MM.1S (cell line): Measurements from ENCODE around the gene RNF112.
"Not testable (repeated sequence)": the region's sequence is repeated elsewhere in the genome, so short reads cannot be mapped to it uniquely, and the experiment has no call there.

Experiments
- DNase-seq: peaks from one replicate; pipeline ENCODE4 v3.0.0-alpha.2; 2015
- H2AFZ ChIP-seq: fragments of 300-600 bp; sonication (generic); 2 replicates; pipeline ENCODE4 v1.6.0; 2016; ENCODE audit warnings: antibody characterized with exemption, low read length
- H3F3A ChIP-seq: fragments of 300-600 bp; sonication (generic); 2 replicates; pipeline ENCODE4 v1.6.1; 2016; ENCODE audit warnings: mild to moderate bottlenecking, antibody characterized with exemption, low read length, moderate library complexity, mixed read lengths; ENCODE audit not compliant: insufficient read depth
- H3K27ac ChIP-seq: fragments of 300-600 bp; sonication (generic); 2 replicates; pipeline ENCODE4 v1.5.1; 2016; ENCODE audit warnings: mild to moderate bottlenecking, low read length
- H3K27me3 ChIP-seq: fragments of 300-600 bp; sonication (generic); replicated peaks from 2 replicates; pipeline ENCODE4 v1.6.0; 2016; ENCODE audit warnings: low read length; ENCODE audit not compliant: insufficient read depth
- H3K36me3 ChIP-seq: fragments of 300-600 bp; sonication (generic); replicated peaks from 2 replicates; pipeline ENCODE4 v1.6.1; 2016; ENCODE audit warnings: mild to moderate bottlenecking, low read length, mixed read lengths; ENCODE audit not compliant: insufficient read depth
- H3K4me1 ChIP-seq: fragments of 300-600 bp; sonication (generic); 2 replicates; pipeline ENCODE4 v1.6.1; 2016; ENCODE audit warnings: low read length, mixed read lengths
- H3K4me2 ChIP-seq: fragments of 300-600 bp; sonication (generic); 2 replicates; pipeline ENCODE4 v1.6.0; 2016; ENCODE audit warnings: low read depth, low read length
- H3K4me3 ChIP-seq: fragments of 300-600 bp; sonication (generic); 2 replicates; pipeline ENCODE4 v1.5.1; 2016; ENCODE audit warnings: low read length, mixed read lengths
- H3K79me2 ChIP-seq: fragments of 300-600 bp; sonication (generic); 2 replicates; pipeline ENCODE4 v1.6.1; 2016; ENCODE audit warnings: mixed run types, low read length, mixed read lengths
- H3K9ac ChIP-seq: fragments of 300-600 bp; sonication (generic); 2 replicates; pipeline ENCODE4 v1.6.1; 2016; ENCODE audit warnings: low read length, mixed read lengths
- H3K9me2 ChIP-seq: fragments of 300-600 bp; sonication (generic); replicated peaks from 2 replicates; pipeline ENCODE4 v1.6.1; 2016; ENCODE audit warnings: mild to moderate bottlenecking, low read length, mixed read lengths; ENCODE audit not compliant: insufficient read depth
- H3K9me3 ChIP-seq: fragments of 300-600 bp; sonication (generic); replicated peaks from 2 replicates; pipeline ENCODE4 v1.6.1; 2016; ENCODE audit warnings: mild to moderate bottlenecking, low read length, mixed read lengths; ENCODE audit not compliant: insufficient read depth
- H4K20me1 ChIP-seq: fragments of 300-600 bp; sonication (generic); 2 replicates; pipeline ENCODE4 v1.6.1; 2016; ENCODE audit warnings: mild to moderate bottlenecking, low read length, moderate library complexity, mixed read lengths; ENCODE audit not compliant: insufficient read depth
- EZH2 ChIP-seq: fragments of 300-600 bp; sonication (generic); optimal IDR thresholded peaks from 2 replicates; pipeline ENCODE3; 2017; ENCODE audit warnings: low read depth, mild to moderate bottlenecking, antibody characterized with exemption, low read length, mixed read lengths
- EZH2phosphoT487 ChIP-seq: fragments of 300-600 bp; sonication (generic); IDR thresholded peaks from 2 replicates; pipeline ENCODE4 v1.6.1; 2018; ENCODE audit warnings: antibody characterized with exemption, low read length
- TF ChIP-seq, protein P1 (sequence below): fragments of 300-600 bp; sonication (generic); IDR thresholded peaks from 2 replicates; pipeline ENCODE4 v1.5.1; 2016; ENCODE audit warnings: antibody characterized with exemption, low read length, mixed read lengths

RNF112 gene

DNA sequence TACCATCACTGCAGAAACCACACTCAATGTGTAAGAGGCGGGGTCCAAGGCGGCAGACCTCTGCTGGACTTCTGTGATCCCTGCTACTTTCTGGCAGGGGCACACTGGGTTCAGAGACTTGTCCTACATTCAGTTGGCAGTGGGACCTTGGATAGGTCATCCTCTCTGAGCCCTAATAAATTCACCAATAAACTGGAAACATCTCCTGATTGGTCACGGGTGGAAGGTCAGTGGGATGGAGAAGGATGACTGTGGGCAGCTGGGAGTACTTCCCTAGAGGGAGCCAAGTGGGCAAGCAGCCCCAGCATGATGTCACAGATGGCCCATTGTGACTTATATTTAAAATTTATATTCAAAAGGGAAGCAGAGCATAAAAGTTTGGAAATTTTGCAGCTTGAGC lies 49.7 kb downstream of the RNF112 start:
- Histone ChIP-seq H3K79me2 (no peaks in the 10 kb centered on the region), H3K4me1 (peaks cover 39% of the 10 kb centered on the region), H3K9me3 (no peaks in the 10 kb centered on the region), H3F3A (peaks cover 36% of the 10 kb centered on the region), H2AFZ (no peak overlapping the region), H3K9me2 (no peaks in the 10 kb centered on the region), H3K4me3 (no peak overlapping the region), H3K4me2 (peak overlapping the region; percentile 2; the same call in 1 of the 2 replicates), H3K9ac (no peak overlapping the region), H3K36me3 (no peaks in the 10 kb centered on the region), H3K27me3 (peaks cover 65% of the 10 kb centered on the region), H3K27ac (no peak overlapping the region), H4K20me1 (0 out of 2 replicates have a peak, but pooled peaks cover 4% of the 10 kb centered on the region)
- TF ChIP-seq, protein P1, sequence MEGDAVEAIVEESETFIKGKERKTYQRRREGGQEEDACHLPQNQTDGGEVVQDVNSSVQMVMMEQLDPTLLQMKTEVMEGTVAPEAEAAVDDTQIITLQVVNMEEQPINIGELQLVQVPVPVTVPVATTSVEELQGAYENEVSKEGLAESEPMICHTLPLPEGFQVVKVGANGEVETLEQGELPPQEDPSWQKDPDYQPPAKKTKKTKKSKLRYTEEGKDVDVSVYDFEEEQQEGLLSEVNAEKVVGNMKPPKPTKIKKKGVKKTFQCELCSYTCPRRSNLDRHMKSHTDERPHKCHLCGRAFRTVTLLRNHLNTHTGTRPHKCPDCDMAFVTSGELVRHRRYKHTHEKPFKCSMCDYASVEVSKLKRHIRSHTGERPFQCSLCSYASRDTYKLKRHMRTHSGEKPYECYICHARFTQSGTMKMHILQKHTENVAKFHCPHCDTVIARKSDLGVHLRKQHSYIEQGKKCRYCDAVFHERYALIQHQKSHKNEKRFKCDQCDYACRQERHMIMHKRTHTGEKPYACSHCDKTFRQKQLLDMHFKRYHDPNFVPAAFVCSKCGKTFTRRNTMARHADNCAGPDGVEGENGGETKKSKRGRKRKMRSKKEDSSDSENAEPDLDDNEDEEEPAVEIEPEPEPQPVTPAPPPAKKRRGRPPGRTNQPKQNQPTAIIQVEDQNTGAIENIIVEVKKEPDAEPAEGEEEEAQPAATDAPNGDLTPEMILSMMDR = no peak
- TF ChIP-seq EZH2phosphoT487 (no peak), EZH2 (no peak)
- DNase-seq = no peak

DNA sequence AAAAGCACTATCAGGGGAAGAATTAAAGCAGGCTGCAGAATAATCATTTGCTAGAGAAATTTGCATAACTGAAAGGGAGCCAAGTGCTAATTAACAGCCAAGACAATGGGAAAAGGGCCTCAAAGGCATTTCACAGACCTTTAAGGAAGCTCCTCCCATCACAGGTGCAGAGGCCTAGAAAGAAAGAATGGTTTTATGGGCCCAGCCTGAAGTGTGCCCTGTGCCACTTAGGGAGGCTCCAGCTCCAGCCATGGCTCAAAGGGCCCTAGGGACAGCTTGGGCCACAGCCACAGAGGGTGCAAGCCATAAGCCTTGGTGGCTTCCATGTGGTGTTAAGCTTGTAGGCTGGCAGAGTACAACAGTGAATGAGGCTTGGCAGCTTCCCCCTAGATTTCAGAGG lies 50.1 kb downstream of the RNF112 start:
- Histone ChIP-seq H3F3A (peaks cover 36% of the 10 kb centered on the region), H4K20me1 (0 out of 2 replicates have a peak, but pooled peaks cover 4% of the 10 kb centered on the region), H3K9me3 (no peaks in the 10 kb centered on the region), H2AFZ (no peak overlapping the region), H3K9me2 (no peaks in the 10 kb centered on the region), H3K79me2 (no peaks in the 10 kb centered on the region), H3K4me2 (peak overlapping the region; percentile 2; the same call in 1 of the 2 replicates), H3K4me1 (peaks cover 39% of the 10 kb centered on the region), H3K9ac (no peak overlapping the region), H3K36me3 (no peaks in the 10 kb centered on the region), H3K27ac (no peak overlapping the region), H3K4me3 (no peak overlapping the region), H3K27me3 (peaks cover 65% of the 10 kb centered on the region)
- DNase-seq = peak; percentile 82
- TF ChIP-seq, protein P1 = no peak
- no peak for TF ChIP-seq EZH2
- TF ChIP-seq EZH2phosphoT487 = 0 out of 2 replicates have a peak, but pooled peaks have one; percentile 45

DNA sequence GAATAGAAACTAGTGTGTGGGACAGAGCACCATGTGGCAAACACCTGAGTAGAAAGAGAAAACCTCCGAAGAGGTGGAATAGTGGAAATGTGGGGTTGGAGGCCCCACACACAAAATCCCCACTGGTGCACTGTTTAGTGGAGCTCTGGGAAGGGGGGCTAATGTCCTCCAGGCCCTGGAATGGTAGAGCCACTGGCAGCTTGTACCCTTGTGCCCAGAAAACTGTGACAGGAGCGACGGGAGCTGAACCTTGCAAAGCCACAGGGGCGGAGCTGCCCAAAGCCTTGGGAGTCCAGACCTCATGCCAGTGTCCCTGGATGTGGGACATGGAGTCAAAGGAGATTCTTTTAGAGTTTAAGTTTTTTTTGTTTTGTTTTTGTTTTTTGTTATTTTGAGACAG lies 50.6 kb downstream of the RNF112 start:
- Histone ChIP-seq H2AFZ (no peak overlapping the region), H3K9me3 (no peaks in the 10 kb centered on the region), H3K9ac (no peak overlapping the region), H3K4me2 (no peak overlapping the region), H3K79me2 (no peaks in the 10 kb centered on the region), H3K4me1 (peaks cover 39% of the 10 kb centered on the region), H3K27ac (no peak overlapping the region), H4K20me1 (0 out of 2 replicates have a peak, but pooled peaks cover 4% of the 10 kb centered on the region), H3F3A (peaks cover 36% of the 10 kb centered on the region), H3K9me2 (no peaks in the 10 kb centered on the region), H3K27me3 (peaks cover 65% of the 10 kb centered on the region), H3K4me3 (no peak overlapping the region), H3K36me3 (no peaks in the 10 kb centered on the region)
- no peak for TF ChIP-seq EZH2phosphoT487
- TF ChIP-seq EZH2 = no peak
- TF ChIP-seq, protein P1 = no peak
- no peak for DNase-seq

DNA sequence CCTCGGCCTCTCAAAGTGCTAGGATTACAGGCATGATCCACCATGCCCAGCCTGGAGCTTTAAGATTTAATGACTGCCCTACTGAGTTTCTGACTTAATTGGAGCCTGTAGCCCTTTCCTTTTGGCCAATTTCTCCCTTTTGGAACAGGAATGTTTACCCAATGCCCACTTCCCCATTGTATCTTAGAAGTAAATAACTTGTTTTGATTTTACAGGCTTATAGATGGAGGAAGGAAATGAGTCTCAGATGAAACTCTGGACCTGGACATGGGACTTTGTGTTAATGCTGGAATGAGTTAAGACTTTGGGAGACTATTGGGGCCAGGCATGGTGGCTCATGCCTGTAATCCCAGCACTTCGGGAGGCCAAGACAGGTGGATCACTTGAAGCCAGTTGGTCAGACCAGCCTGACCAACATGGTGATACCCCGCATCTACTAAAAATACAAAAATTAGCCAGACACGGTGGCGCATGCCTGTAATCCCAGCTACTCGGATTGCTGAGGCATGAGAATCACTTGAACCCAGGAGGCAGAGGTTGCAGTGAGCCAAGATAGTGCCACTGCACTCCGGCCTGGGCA lies 51.5 kb downstream of the RNF112 start:
- not testable (repeated sequence) for H3K9me3 ChIP-seq, H3K36me3 ChIP-seq, H3K79me2 ChIP-seq, H3K4me3 ChIP-seq, H3K9me2 ChIP-seq, DNase-seq, H3K9ac ChIP-seq, H4K20me1 ChIP-seq, H2AFZ ChIP-seq, H3K27ac ChIP-seq
- Histone ChIP-seq H3F3A (peaks cover 36% of the 10 kb centered on the region), H3K27me3 (peaks cover 65% of the 10 kb centered on the region), H3K4me2 (peak overlapping the region; percentile 4; the same call in 1 of the 2 replicates), H3K4me1 (peaks cover 39% of the 10 kb centered on the region)
